Keratinocyte (primary cell): ENCODE measurements around the gene HIP1. TPM values are rescaled to one million over a fixed set of nuclear protein-coding genes. Genes with fewer than 3 reads are reported as not detected.

Source experiments
- DNase-seq: peaks from one replicate; pipeline ENCODE4 v3.0.0-alpha.2; 2011; ENCODE audit warnings: low read depth, missing footprints, low spot score
- FAIRE-seq: peaks from 2 replicates; lab custom pipeline; 2011; peaks lifted over from hg19 to GRCh38; lab: Jason Lieb, UNC
- H2AFZ ChIP-seq: 2 replicates; pipeline ENCODE4 v1.6.0; 2012; ENCODE audit warnings: low read length, control low read depth, inconsistent platforms; ENCODE audit not compliant: control insufficient read depth
- H3K27ac ChIP-seq: 2 replicates; pipeline ENCODE4 v1.5.1; 2011; ENCODE audit warnings: low read length; ENCODE audit not compliant: control insufficient read depth, insufficient read depth
- H3K27me3 ChIP-seq: 3 replicates; pipeline ENCODE4 v1.6.0; 2011; ENCODE audit warnings: low read length; ENCODE audit not compliant: control insufficient read depth, insufficient read depth; ENCODE audit errors: extremely low read depth
- H3K36me3 ChIP-seq, 2 experiments: 2 replicates in 1 of 2; 3 replicates in 1 of 2; pipeline ENCODE4 v1.5.1; 2011; ENCODE audit warnings: low read length in 2 of 2, mild to moderate bottlenecking in 1 of 2; ENCODE audit not compliant: control insufficient read depth in 2 of 2, insufficient read depth in 2 of 2; ENCODE audit errors: extremely low read depth in 1 of 2
- H3K4me1 ChIP-seq: 3 replicates; pipeline ENCODE4 v1.5.1; 2011; ENCODE audit warnings: low read length; ENCODE audit not compliant: control insufficient read depth, insufficient read depth; ENCODE audit errors: extremely low read depth
- H3K4me2 ChIP-seq: 3 replicates; pipeline ENCODE4 v1.6.0; 2011; ENCODE audit warnings: low read depth, low read length; ENCODE audit not compliant: control insufficient read depth, insufficient read depth; ENCODE audit errors: extremely low read depth
- H3K4me3 ChIP-seq, 3 experiments: fragments of 200-600 bp in 1 of 3; sonication (generic) in 1 of 3; 2 replicates in 2 of 3; 3 replicates in 1 of 3; pipeline ENCODE4 v1.5.1; 2011 to 2016; ENCODE audit warnings: low read length in 3 of 3, mild to moderate bottlenecking in 3 of 3, control low read depth in 2 of 3, inconsistent platforms in 1 of 3, low read depth in 1 of 3, mixed read lengths in 1 of 3, mixed run types in 1 of 3, moderate library complexity in 1 of 3; ENCODE audit not compliant: control insufficient read depth in 2 of 3, insufficient read depth in 2 of 3; ENCODE audit errors: extremely low read depth in 1 of 3
- H3K79me2 ChIP-seq: 2 replicates; pipeline ENCODE4 v1.6.0; 2012; ENCODE audit warnings: low read length; ENCODE audit not compliant: control insufficient read depth, insufficient read depth
- H3K9ac ChIP-seq: 3 replicates; pipeline ENCODE4 v1.6.0; 2011; ENCODE audit warnings: low read length; ENCODE audit not compliant: control insufficient read depth, insufficient read depth; ENCODE audit errors: extremely low read depth
- H3K9me1 ChIP-seq: 3 replicates; pipeline ENCODE4 v1.6.0; 2011; ENCODE audit warnings: low read length; ENCODE audit not compliant: control insufficient read depth, insufficient read depth; ENCODE audit errors: extremely low read depth
- H3K9me3 ChIP-seq: 2 replicates; pipeline ENCODE4 v1.5.1; 2012; ENCODE audit warnings: low read depth, low read length; ENCODE audit not compliant: control insufficient read depth
- H4K20me1 ChIP-seq: 3 replicates; pipeline ENCODE4 v1.6.0; 2011; ENCODE audit warnings: low read length; ENCODE audit not compliant: control insufficient read depth, insufficient read depth; ENCODE audit errors: extremely low read depth
- CTCF ChIP-seq, 3 experiments: IDR thresholded peaks in 1 of 3; conservative IDR thresholded peaks in 1 of 3; optimal IDR thresholded peaks in 1 of 3; 2 replicates in 2 of 3; 3 replicates in 1 of 3; pipeline versions ENCODE3 to v1.5.1; 2011; ENCODE audit warnings: low read length in 3 of 3, mild to moderate bottlenecking in 3 of 3, moderate library complexity in 2 of 3, control low read depth in 1 of 3, inconsistent platforms in 1 of 3; ENCODE audit not compliant: insufficient read depth in 2 of 3; ENCODE audit errors: extremely low read depth in 1 of 3
- EZH2 ChIP-seq: IDR thresholded peaks from one replicate; pipeline ENCODE4 v1.6.1; 2012; ENCODE audit warnings: inconsistent platforms, mild to moderate bottlenecking, low read length, moderate library complexity
- dilution Hi-C: fragments of 300-500 bp; cut with MboI; formaldehyde crosslinking; loops from one replicate; pipeline ENCODE4 v1.7.0; 2020; ENCODE audit warnings: low sequenced_read_pairs; ENCODE audit not compliant: extremely low pct_ligation_motif_present
- polyA plus RNA-seq, 5 experiments: library from polyadenylated mRNA; depleted of rRNA in 3 of 5; stranded (reverse) in 3 of 5; stranded (forward) in 1 of 5; unstranded in 1 of 5; fragments of >200 nt; gene quantifications; 1 replicate in 1 of 5; 2 replicates in 3 of 5; 3 replicates in 1 of 5; pipeline versions ENCODE4 v1.2.1 to v1.2.3, GENCODE V29; 2011 to 2012; ENCODE audit warnings: missing spikeins in 2 of 5, low read depth in 1 of 5, low replicate concordance in 1 of 5

The HIP1 gene
- polyA plus RNA-seq, 1 donor (not counting 4 experiments of a cell fraction or from before 2014, with no cell fraction given), result 5.0 TPM

DNA sequence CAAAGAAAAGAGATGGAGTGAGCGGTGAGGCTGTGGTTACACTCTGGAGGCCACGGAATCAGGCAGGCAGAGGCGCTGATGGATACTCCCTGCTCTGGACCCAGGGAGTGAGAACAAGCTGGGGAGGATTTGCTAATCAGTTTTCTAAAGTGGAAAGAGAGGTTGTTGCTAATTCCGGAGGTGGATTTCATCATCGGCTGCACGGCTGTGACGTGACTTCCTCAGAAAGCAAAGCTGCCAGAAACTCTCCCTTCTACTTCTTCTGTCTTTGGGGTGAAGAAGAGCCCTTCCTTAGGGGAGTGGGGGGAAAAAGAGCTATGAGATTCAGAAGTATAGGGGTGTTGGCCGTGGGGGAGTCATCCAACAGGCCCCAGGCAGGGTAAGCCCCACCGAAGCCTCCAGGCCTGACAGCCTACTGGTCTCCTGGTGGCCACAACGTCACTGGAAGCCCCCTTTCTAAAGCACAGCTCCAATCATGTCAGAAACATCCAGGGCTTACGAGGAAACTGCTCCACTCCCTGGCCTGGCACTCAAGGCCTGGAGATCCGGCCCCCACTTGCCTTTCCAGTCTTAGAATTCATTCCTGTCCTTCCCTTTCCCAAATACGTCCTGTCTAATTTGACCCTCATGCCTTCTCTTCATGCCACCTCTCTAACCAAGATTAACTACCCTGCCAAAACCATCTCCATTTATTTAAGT lies 114.5 kb downstream of the HIP1 start:
- Histone ChIP-seq H3K4me1 (no peaks in the 10 kb centered on the region), H3K9me3 (peaks cover 3% of the 10 kb centered on the region), H3K79me2 (no peaks in the 10 kb centered on the region), H3K9ac (no peak overlapping the region), H2AFZ (no peak overlapping the region), H3K4me3 (no peak overlapping the region), H3K36me3 (no peaks in the 10 kb centered on the region), H3K27ac (no peak overlapping the region), H3K9me1 (no peaks in the 10 kb centered on the region), H4K20me1 (no peaks in the 10 kb centered on the region), H3K27me3 (no peaks in the 10 kb centered on the region), H3K4me2 (no peak overlapping the region)
- DNase-seq, result no peak
- dilution Hi-C loops, result no loop called here
- FAIRE-seq, result no peak
- TF ChIP-seq CTCF (optimal IDR thresholded peaks at IDR 0.05 in 1 of 3, IDR thresholded peaks at IDR 0.05 in 1 of 3, conservative IDR thresholded peaks at IDR 0.05 in 1 of 3; ENCODE audit: extremely low read depth in 1 of 3, insufficient read depth in 2 of 3, low read length in 3 of 3) (no peak), EZH2 (no peak)

GRCh38 chr7:75623390-75624133 lies 115.2 kb downstream of the HIP1 start:
- no peak overlapping the region for H3K4me3 ChIP-seq
- H3K4me2 ChIP-seq, result no peak overlapping the region
- peaks cover 3% of the 10 kb centered on the region for H3K9me3 ChIP-seq
- no peak overlapping the region for H3K27ac ChIP-seq
- no peaks in the 10 kb centered on the region for H3K27me3 ChIP-seq
- FAIRE-seq (no peak), DNase-seq (no peak)
- no peaks in the 10 kb centered on the region for H3K4me1 ChIP-seq
- no peak overlapping the region for H3K9ac ChIP-seq
- TF ChIP-seq EZH2 (no peak), CTCF (optimal IDR thresholded peaks at IDR 0.05 in 1 of 3, IDR thresholded peaks at IDR 0.05 in 1 of 3, conservative IDR thresholded peaks at IDR 0.05 in 1 of 3; ENCODE audit: extremely low read depth in 1 of 3, insufficient read depth in 2 of 3, low read length in 3 of 3) (no peak)
- no peaks in the 10 kb centered on the region for H3K9me1 ChIP-seq
- H3K36me3 ChIP-seq, result no peaks in the 10 kb centered on the region
- H3K79me2 ChIP-seq, result no peaks in the 10 kb centered on the region
- no peaks in the 10 kb centered on the region for H4K20me1 ChIP-seq
- dilution Hi-C loops, result no loop called here
- H2AFZ ChIP-seq, result no peak overlapping the region
